GM19035 (cell line): ENCODE data around the gene LAMB2.

Source experiments
- ATAC-seq: cut with Tn5 transposase; IDR thresholded peaks from one replicate; pipeline ENCODE4 v1.9.1; 2021; ENCODE audit not compliant: unreplicated experiment

The LAMB2 gene

DNA sequence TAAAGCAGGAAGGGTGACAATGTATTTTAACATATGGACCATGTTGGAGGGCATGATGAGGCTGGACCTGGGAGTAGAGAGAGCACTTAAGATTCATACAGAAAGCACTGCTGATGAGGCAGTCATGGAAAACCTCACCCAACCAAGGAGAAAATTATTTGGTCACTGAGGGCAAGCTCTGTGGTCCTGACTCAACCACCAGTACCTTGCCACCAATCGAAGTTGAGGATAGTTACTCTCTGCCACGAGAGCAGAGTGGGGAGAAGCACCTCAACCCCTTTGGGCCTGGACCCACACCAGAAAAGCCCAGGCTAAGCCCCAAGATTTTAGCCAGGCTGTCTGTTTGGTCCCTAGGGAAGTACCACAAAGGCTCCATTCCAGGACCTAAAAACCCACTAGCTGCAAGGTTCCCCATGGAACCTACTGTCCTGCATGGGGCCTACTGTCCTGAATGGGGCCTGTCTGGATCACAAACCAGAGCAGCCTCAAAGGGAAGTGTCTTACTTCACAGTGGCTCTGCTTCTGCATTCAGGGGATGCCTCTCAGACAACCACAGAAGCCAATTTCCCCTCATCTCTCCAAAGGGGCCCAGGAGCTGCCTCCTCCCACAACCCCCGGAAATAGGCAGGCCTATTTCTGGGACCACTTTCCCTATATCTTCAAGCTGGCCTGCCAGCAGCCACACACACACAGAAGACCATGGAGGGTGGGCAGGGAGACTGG is 29.1 kb upstream of the LAMB2 start:
- no peak for ATAC-seq

GRCh38 chr3:49161197-49161596 is 28.3 kb upstream of the LAMB2 start:
- ATAC-seq, result no peak

- no peak for ATAC-seq
These were observed 25.9 kb upstream of the LAMB2 start for GRCh38 chr3:49158792-49159191.

DNA sequence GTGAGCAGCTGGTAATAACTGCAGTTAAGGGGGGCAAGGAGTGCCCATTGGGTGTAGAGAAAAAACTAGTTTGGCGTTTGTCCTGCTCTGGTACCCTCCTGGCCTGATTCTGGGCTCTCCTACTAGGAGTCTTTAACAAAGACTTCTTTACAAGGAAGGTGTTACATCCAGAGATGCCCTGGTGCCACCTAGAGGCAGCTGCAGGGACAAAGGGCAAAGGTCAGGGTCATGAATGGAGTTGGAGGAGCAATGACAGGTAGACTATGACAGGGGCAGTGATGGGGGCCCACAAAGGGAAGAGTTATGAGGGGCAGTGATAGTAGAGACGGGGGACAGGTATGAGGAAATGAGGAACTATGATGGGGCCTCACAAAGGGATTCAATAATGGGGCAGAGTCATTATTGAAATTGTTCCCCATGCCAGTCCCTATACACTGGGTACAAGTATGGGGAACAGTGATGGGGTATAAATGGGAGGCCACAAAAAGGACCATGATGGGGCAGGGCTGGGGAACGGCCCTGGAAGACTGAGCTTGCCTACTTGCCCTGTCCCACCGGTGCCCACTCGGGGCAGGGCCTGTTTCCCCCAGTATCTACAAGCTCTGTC is 25.4 kb upstream of the LAMB2 start:
- no peak for ATAC-seq

GRCh38 chr3:49157289-49157688 is 24.4 kb upstream of the LAMB2 start:
- ATAC-seq, result no peak

DNA sequence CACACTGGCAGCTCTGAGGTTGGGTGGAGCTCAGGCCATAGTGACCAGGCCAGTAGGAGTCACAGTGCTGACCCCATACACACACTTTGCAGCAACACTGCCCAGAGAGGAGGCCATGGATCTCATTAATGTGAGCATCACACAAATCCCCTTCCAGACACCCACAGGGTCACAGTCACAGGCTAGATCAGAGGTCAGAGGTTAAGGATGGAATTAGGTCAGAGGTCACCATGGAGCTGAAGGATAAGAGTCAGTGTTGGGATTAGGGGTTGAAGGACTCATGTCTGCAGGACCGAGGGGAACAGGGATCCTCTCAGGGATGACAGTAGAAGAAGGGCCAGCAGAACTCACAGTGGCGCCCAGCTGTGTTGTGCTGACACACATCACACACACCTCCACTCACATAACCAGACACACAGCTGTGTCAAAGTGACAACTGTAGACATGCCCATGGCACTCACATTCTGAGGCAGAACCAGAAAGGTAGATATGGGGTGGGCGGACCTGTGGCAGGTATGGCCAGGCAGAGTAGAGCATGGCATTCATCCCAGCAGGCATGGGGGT is 20.6 kb upstream of the LAMB2 start:
- ATAC-seq, result no peak

DNA sequence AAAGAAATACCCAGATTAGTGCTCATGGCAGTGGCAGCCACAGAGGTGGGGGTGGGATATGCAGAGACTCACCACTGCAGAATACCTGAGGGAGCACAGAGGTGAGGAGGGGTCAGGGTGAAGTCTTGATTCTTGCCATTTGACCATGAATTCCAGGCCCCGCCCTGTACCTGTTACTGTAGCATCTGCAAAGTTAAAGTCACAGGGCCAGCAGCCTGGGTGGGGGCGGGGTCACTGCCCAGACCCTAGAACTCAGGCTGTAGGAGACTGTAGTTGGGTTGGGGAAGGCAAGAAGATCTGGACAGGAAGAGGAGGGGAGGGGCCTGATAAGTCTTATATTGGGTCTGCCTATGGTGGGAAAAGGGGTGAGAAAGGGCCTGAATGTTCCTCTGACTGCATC is 18.8 kb upstream of the LAMB2 start:
- no peak for ATAC-seq

- ATAC-seq, result no peak
These were observed 15.3 kb upstream of the LAMB2 start for GRCh38 chr3:49148159-49148558.

DNA sequence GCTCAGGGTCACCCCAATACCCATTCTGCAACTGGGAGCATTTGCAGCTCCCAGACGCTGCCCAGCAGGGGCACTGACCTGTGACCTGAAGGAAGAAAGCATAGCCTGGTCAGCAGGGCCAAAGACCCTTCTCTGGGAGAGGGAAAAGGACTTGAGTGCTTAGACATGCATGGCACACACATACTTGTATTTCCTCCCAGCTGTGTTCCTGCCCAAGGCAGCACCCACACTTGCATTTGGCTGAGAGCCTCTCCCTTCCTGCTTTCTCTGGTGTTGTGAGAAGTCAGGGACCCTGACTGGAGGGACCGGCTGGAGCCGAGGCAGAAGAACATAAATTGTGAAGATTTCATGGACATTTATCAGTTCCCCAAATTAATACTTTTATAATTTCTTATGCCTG is 7.2 kb upstream of the LAMB2 start:
- no peak for ATAC-seq

DNA sequence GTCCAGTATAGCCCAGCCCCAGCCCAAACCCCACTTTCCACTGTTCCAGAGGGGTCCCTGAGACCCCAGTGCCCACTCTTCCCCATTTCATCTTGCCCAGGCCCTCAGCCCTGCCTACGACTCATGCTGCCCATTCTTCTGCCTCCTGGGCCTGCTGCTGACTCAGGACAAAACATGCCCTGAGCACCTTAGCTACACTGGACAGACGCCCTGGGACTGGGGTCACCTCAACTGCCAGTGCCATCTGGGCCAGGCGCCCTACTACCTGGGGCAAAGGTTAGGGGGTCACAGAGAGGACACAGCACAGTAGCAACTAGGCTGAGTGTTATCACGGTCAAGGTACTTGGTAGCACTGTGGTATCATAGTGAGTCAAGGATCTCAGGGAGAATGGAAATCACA is 2.6 kb upstream of the LAMB2 start:
- ATAC-seq, result no peak

- no peak for ATAC-seq
These were observed 1.8 kb upstream of the LAMB2 start for GRCh38 chr3:49134471-49135265.

GRCh38 chr3:49133226-49133951 is 539 bp upstream of the LAMB2 start:
- ATAC-seq, result no peak

DNA sequence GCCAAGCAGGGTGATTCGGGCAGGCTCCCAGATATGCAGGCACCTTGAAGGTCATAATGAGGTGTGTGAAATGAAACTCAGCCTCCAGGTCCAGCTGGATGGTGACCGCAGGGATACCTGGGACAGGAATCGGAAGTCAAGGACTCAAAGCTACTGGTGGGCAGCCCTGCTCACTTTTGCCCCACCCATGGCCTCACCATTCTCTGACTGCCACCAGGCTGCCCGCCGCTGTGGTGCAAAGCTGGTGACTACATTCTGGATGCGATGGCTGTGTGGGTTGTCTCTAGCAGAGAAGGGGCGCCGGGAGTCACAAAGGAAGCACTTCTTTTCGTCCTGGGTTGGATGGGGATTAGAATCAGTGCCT is 795 bp downstream of the LAMB2 start:
- no peak for ATAC-seq

DNA sequence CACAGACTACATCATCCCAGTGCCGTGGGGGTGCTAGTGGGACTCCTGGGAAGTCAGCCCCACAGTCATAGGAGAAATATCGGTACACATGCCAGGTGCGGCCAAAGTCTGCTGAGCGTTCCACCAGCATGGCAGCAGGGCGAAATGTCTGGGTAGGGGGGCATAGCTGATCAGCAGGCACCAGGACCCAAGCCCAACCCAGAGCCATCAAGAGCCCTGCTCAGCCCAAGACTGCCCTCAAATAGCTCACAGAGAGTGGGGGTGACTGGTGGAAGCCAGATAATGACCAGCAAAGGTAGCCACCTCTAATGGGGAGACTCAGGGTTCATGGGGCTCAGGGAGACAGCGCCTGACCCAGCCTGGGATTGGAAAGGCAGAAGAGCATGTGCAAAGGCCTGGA is 1.3 kb downstream of the LAMB2 start:
- ATAC-seq, result no peak

GRCh38 chr3:49131040-49131439 is 1.8 kb downstream of the LAMB2 start:
- no peak for ATAC-seq

DNA sequence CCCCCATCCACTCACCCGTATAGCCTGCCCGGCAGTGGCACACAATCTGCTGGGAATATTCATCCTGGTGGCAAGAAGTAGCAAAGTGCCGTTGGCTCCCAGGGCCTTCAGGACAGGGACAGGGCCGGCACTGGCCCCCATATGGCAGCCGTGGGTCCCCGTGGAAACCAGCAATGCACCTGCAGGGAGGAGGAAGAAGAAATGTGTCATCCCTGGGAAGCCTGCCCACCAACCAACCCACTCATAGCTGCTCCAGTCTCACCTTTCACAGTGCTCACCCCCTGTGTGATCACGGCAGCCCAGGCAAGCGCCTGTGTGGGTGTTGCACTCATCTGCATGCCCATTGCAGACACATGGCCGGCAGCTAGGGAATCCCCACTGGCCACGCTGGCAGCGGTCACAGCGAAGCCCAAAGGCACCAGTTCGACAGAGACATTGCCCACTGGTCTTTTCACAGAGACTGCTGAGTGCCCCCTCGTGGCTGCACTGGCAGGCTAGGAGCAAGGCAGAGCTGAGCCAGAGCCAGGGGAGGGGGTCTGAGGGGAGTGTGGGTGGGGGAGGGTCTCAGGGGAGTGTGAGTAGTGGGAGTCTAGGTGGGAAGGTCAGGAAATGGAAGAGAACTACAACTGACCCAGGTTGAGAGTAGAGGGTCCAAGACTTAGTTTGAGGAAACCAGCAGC is 7.7 kb downstream of the LAMB2 start:
- ATAC-seq, result no peak

GRCh38 chr3:49124203-49124602 is 8.6 kb downstream of the LAMB2 start:
- ATAC-seq, result no peak

- ATAC-seq, result no peak
These were observed 9.2 kb downstream of the LAMB2 start for GRCh38 chr3:49123687-49124086.

GRCh38 chr3:49122886-49123545 is 9.8 kb downstream of the LAMB2 start:
- no peak for ATAC-seq

- ATAC-seq, result no peak
These were observed 10.4 kb downstream of the LAMB2 start for GRCh38 chr3:49122451-49122850.
